ENCODE results near the gene MAP7D3.
"Not testable (repeated sequence)": the region's sequence is repeated elsewhere in the genome, so short reads cannot be mapped to it uniquely, and the experiment has no call there.

DNA sequence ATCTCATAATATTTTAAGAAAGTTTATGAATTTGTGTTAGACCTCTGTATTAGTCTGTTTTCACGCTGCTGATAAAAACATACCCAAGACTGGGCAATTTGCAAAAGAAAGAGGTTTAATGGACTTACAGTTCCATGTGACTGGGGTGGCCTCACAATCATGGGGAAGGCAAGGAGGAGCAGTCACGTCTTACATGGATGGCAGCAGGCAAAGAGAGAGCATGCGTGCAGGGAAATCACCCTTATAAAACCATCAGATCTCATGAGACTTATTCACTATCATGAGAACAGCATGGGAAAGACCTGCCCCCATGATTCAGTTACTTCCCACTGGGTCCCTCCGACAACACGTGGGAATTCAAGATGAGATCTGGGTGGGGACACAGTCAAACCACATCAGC is 35.2 kb upstream of the MAP7D3 start:
- TF ChIP-seq, protein P1, sequence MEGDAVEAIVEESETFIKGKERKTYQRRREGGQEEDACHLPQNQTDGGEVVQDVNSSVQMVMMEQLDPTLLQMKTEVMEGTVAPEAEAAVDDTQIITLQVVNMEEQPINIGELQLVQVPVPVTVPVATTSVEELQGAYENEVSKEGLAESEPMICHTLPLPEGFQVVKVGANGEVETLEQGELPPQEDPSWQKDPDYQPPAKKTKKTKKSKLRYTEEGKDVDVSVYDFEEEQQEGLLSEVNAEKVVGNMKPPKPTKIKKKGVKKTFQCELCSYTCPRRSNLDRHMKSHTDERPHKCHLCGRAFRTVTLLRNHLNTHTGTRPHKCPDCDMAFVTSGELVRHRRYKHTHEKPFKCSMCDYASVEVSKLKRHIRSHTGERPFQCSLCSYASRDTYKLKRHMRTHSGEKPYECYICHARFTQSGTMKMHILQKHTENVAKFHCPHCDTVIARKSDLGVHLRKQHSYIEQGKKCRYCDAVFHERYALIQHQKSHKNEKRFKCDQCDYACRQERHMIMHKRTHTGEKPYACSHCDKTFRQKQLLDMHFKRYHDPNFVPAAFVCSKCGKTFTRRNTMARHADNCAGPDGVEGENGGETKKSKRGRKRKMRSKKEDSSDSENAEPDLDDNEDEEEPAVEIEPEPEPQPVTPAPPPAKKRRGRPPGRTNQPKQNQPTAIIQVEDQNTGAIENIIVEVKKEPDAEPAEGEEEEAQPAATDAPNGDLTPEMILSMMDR (IDR thresholded peaks at IDR 0.05 in 4 of 5, conservative IDR thresholded peaks at IDR 0.05 in 1 of 5): not testable (repeated sequence)
- not testable (repeated sequence) for TF ChIP-seq POLR2A (IDR thresholded peaks at IDR 0.05)

Data from gastrocnemius medialis (tissue), 4 donors.